CD8-positive, alpha-beta memory T cell (primary cell): ENCODE data around the gene NPM3. TPM values are rescaled to one million over a fixed set of nuclear protein-coding genes. Genes with fewer than 3 reads are reported as not detected.
"Not testable (repeated sequence)": the region's sequence is repeated elsewhere in the genome, so short reads cannot be mapped to it uniquely, and the experiment has no call there.

Experiments
- CTCF ChIA-PET: fragments of 350-600 bp; sonication (Branson Sonifier 250); formaldehyde crosslinking; loops from one replicate; lab custom pipeline; 2021; ENCODE audit warnings: antibody characterized with exemption; lab: Charles Lee
- POLR2A ChIA-PET: fragments of 350-600 bp; sonication (Branson Sonifier 250); formaldehyde crosslinking; loops from one replicate; lab custom pipeline; 2021; ENCODE audit warnings: antibody characterized with exemption; lab: Charles Lee
- DNase-seq, 5 donors: peaks; one replicate each; pipeline versions ENCODE4 v3.0.0 to v3.0.0-alpha.2; 2020 to 2022; ENCODE audit warnings: mixed read lengths in 1 of 5
- H3K27ac ChIP-seq: one replicate; pipeline ENCODE4 v1.7.0; 2013; ENCODE audit warnings: low read depth, mild to moderate bottlenecking, low read length, moderate library complexity
- H3K27me3 ChIP-seq: 2 replicates; pipeline ENCODE4 v1.7.0; 2013; ENCODE audit warnings: low read length, mild to moderate bottlenecking; ENCODE audit not compliant: insufficient read depth, poor library complexity, severe bottlenecking
- H3K36me3 ChIP-seq: 2 replicates; pipeline ENCODE4 v1.7.0; 2013; ENCODE audit warnings: mild to moderate bottlenecking, low read length, moderate library complexity; ENCODE audit not compliant: insufficient read depth
- H3K4me1 ChIP-seq: 2 replicates; pipeline ENCODE4 v1.7.0; 2013; ENCODE audit warnings: mild to moderate bottlenecking, low read length, moderate library complexity; ENCODE audit not compliant: insufficient read depth
- H3K4me3 ChIP-seq: 2 replicates; pipeline ENCODE4 v1.7.0; 2013; ENCODE audit warnings: mild to moderate bottlenecking, low read length
- H3K9me3 ChIP-seq: 2 replicates; pipeline ENCODE4 v1.7.0; 2013; ENCODE audit warnings: mild to moderate bottlenecking, low read length
- H3K27ac Mint-ChIP-seq, 8 donors: one replicate each; pipeline ENCODE4 v1.8.0; 2020 to 2021; ENCODE audit warnings: mixed read lengths in 8 of 8, mild to moderate bottlenecking in 6 of 8, inconsistent platforms in 3 of 8, moderate library complexity in 3 of 8
- H3K27me3 Mint-ChIP-seq, 2 donors: one replicate each; pipeline ENCODE4 v1.8.0; 2020 to 2021; ENCODE audit warnings: mixed read lengths in 2 of 2, mild to moderate bottlenecking in 1 of 2, moderate library complexity in 1 of 2
- H3K36me3 Mint-ChIP-seq, 3 donors: one replicate each; pipeline ENCODE4 v1.8.0; 2020 to 2021; ENCODE audit warnings: mixed read lengths in 3 of 3, inconsistent platforms in 1 of 3, mild to moderate bottlenecking in 1 of 3
- H3K4me1 Mint-ChIP-seq, 3 donors: one replicate each; pipeline ENCODE4 v1.8.0; 2020 to 2021; ENCODE audit warnings: mixed read lengths in 3 of 3, inconsistent platforms in 1 of 3, mild to moderate bottlenecking in 1 of 3
- H3K4me3 Mint-ChIP-seq, 7 donors: one replicate each; pipeline ENCODE4 v1.8.0; 2020 to 2021; ENCODE audit warnings: mixed read lengths in 7 of 7, mild to moderate bottlenecking in 6 of 7, moderate library complexity in 4 of 7, inconsistent platforms in 2 of 7
- H3K9me3 Mint-ChIP-seq, 5 donors: one replicate each; pipeline ENCODE4 v1.8.0; 2020 to 2022; ENCODE audit warnings: mixed read lengths in 5 of 5, mild to moderate bottlenecking in 3 of 5, moderate library complexity in 2 of 5, inconsistent platforms in 1 of 5
- polyA plus RNA-seq: library from polyadenylated mRNA; unstranded; fragments of 300-500 nt; fragmentation: Illumina TruSeq; gene quantifications from one replicate; pipeline ENCODE4 v1.2.3, GENCODE V29; 2021
- total RNA-seq, 2 experiments: library from RNA; stranded (reverse); gene quantifications; one replicate each; pipeline ENCODE4 v1.2.3, GENCODE V29; 2021

NPM3 gene
- total and polyA plus RNA-seq, 3 experiments from 2014 or later = 7.5 to 217 (median 209) TPM

GRCh38 chr10:101797403-101798059 is 14.3 kb upstream of the NPM3 start:
- Mint-ChIP-seq H3K4me3 (no peak overlapping the region), H3K27me3 (no peaks in the 10 kb centered on the region), H3K9me3 (no peaks in the 10 kb centered on the region), H3K4me1 (peaks cover 34 to 60% (median 57%) of the 10 kb centered on the region in 3 donors), H3K27ac (peak overlapping the region in 1 of 8 donors; percentile 10), H3K36me3 (peaks cover 8 to 90% (median 21%) of the 10 kb centered on the region in 3 donors)
- Histone ChIP-seq H3K9me3 (no peaks in the 10 kb centered on the region), H3K36me3 (peaks cover 67% of the 10 kb centered on the region), H3K27me3 (no peaks in the 10 kb centered on the region), H3K4me1 (no peaks in the 10 kb centered on the region), H3K27ac (no peak overlapping the region), H3K4me3 (no peak overlapping the region)
- ChIA-PET CTCF (interaction anchor here (0.9 to 3.6 kb wide), 4 partner anchors 9 to 39 kb away, joined by 3 to 16 read pairs (median 5); partner anchors contain the start of gene OGA), POLR2A (interaction anchor here (1.1 kb wide), 1 partner anchor 14 kb away, joined by 3 read pairs; the partner anchor contains the start of gene NPM3)
- DNase-seq = no peak

DNA sequence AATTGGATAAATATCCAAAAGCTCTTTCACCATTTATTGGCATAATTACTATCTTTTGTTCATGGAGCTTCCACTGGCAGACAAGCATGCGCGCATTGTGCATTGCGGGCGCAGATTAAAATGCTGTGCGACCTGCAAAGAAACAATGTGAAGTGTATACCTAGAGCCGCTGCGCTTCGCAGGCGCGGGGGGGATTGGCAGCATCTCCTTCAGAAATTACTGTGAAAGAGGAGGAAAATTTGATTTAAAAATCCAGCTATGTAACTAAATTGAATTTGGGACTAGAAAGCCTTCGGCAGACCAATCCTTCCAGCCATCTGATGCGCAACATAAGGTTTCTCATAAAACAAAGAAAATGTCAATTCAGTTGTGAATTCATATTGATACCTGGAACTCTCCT is 10.3 kb upstream of the NPM3 start:
- CTCF ChIA-PET = interaction anchor here (1.1 to 2.8 kb wide), 2 partner anchors 9 to 43 kb away, joined by 3 to 9 read pairs; no protein-coding TSS in a partner anchor
- H3K9me3 Mint-ChIP-seq = no peaks in the 10 kb centered on the region

DNA sequence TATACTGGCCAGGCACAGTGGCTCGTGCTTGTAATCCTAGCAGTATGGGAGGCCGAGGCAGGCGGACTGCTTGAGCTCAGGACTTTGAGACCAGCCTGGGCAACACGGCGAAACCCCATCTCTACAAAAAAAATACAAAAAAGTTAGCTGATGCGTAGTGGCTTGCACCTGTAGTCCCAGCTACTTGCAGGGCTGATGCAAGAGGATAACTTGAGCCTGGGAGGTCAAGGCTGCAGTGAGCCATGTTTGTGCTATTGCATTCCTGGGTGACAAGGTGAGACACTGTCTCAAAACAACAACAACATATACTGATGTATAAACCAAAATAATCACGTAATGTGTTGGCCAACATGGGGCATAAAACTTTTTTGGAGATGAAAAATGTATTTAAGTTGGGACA is 6.4 kb upstream of the NPM3 start:
- Mint-ChIP-seq H3K9me3 (no peaks in the 10 kb centered on the region), H3K36me3 (peaks cover 6 to 83% (median 15%) of the 10 kb centered on the region in 3 donors), H3K4me3 (no peak overlapping the region), H3K4me1 (peaks cover 15 to 31% (median 26%) of the 10 kb centered on the region in 3 donors), H3K27me3 (no peaks in the 10 kb centered on the region), H3K27ac (peak overlapping the region in 2 of 8 donors; percentile 25 to 34)
- peaks cover 3% of the 10 kb centered on the region for H3K4me1 ChIP-seq
- ChIA-PET POLR2A (interaction anchor here (0.7 kb wide), 1 partner anchor 247 kb away, joined by 5 read pairs; no protein-coding TSS in a partner anchor), CTCF (no interaction called here)
- no peaks in the 10 kb centered on the region for H3K27me3 ChIP-seq
- DNase-seq = no peak
- no peak overlapping the region for H3K4me3 ChIP-seq
- no peak overlapping the region for H3K27ac ChIP-seq
- H3K36me3 ChIP-seq = peaks cover 50% of the 10 kb centered on the region
- no peaks in the 10 kb centered on the region for H3K9me3 ChIP-seq

More for the DNA sequence above, 10.3 kb upstream of the NPM3 start:
- POLR2A ChIA-PET = no interaction called here
- Histone ChIP-seq H3K36me3 (peaks cover 55% of the 10 kb centered on the region), H3K27me3 (no peaks in the 10 kb centered on the region), H3K4me1 (no peaks in the 10 kb centered on the region), H3K9me3 (no peaks in the 10 kb centered on the region), H3K4me3 (no peak overlapping the region), H3K27ac (no peak overlapping the region)
- no peak overlapping the region for H3K4me3 Mint-ChIP-seq
- no peak for DNase-seq
- H3K36me3 Mint-ChIP-seq = peaks cover 10 to 84% (median 13%) of the 10 kb centered on the region in 3 donors
- H3K27ac Mint-ChIP-seq = no peak overlapping the region
- peaks cover 14 to 34% (median 31%) of the 10 kb centered on the region in 3 donors for H3K4me1 Mint-ChIP-seq
- no peaks in the 10 kb centered on the region for H3K27me3 Mint-ChIP-seq

GRCh38 chr10:101789231-101789630 is 6.0 kb upstream of the NPM3 start:
- Mint-ChIP-seq H3K36me3 (peaks cover 6 to 82% (median 13%) of the 10 kb centered on the region in 3 donors), H3K4me1 (peaks cover 17 to 32% (median 27%) of the 10 kb centered on the region in 3 donors), H3K27ac (peak overlapping the region in 1 of 8 donors; percentile 25)
- H3K27ac ChIP-seq, POLR2A ChIA-PET, H3K4me1 ChIP-seq, H3K4me3 ChIP-seq, H3K9me3 Mint-ChIP-seq, H3K9me3 ChIP-seq, H3K27me3 ChIP-seq, H3K27me3 Mint-ChIP-seq, CTCF ChIA-PET, DNase-seq, H3K4me3 Mint-ChIP-seq: not testable (repeated sequence)
- H3K36me3 ChIP-seq = peaks cover 46% of the 10 kb centered on the region

DNA sequence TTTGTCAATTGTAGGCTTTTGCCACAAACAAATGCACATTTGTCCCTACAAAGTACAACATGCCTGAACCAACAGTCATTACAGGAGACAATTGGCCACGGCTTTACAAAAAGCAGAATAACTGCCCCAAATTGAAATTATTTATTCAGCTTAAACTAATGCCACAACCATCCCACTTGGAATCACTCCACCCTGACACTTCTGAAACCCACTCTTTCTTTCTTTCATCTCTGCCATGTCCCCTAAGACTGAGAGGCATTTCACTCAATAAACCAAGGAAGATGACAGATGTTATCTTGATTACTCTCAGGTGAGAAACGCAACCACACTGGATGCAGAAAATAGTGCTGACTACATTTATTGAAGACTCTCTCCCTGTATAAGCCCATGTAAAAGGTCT is 2.6 kb upstream of the NPM3 start:
- H3K36me3 ChIP-seq = peaks cover 24% of the 10 kb centered on the region
- no peaks in the 10 kb centered on the region for H3K27me3 ChIP-seq
- H3K4me1 ChIP-seq = peaks cover 35% of the 10 kb centered on the region
- DNase-seq = no peak
- Mint-ChIP-seq H3K27ac (peak overlapping the region in 6 of 8 donors; percentile 12 to 83 (median 64)), H3K9me3 (no peaks in the 10 kb centered on the region), H3K27me3 (no peaks in the 10 kb centered on the region), H3K4me3 (peak overlapping the region in 1 of 7 donors; percentile 77), H3K4me1 (peaks cover 44 to 62% (median 58%) of the 10 kb centered on the region in 3 donors), H3K36me3 (peaks cover 6 to 61% (median 10%) of the 10 kb centered on the region in 3 donors)
- no peak overlapping the region for H3K27ac ChIP-seq
- CTCF ChIA-PET = interaction anchor here (1.2 kb wide), 1 partner anchor 32 kb away, joined by 3 read pairs; the partner anchor contains the start of gene OGA
- no peak overlapping the region for H3K4me3 ChIP-seq
- H3K9me3 ChIP-seq = no peaks in the 10 kb centered on the region
- POLR2A ChIA-PET = interaction anchor here (0.6 kb wide), 1 partner anchor 88 kb away, joined by 6 read pairs; no protein-coding TSS in a partner anchor

GRCh38 chr10:101784558-101784957 is 1.3 kb upstream of the NPM3 start:
- H3K27me3 Mint-ChIP-seq = no peaks in the 10 kb centered on the region
- ChIA-PET POLR2A (interaction anchor here (4.6 kb wide), 1 partner anchor 33 kb away, joined by 24 read pairs; the partner anchor contains the start of gene OGA), CTCF (interaction anchor here (1.5 to 2.5 kb wide), 4 partner anchors 9 to 56 kb away, joined by 4 to 11 read pairs (median 8); no protein-coding TSS in a partner anchor)
- Histone ChIP-seq H3K4me1 (peaks cover 45% of the 10 kb centered on the region), H3K9me3 (no peaks in the 10 kb centered on the region), H3K27ac (no peak overlapping the region), H3K27me3 (no peaks in the 10 kb centered on the region), H3K4me3 (no peak overlapping the region), H3K36me3 (peaks cover 19% of the 10 kb centered on the region)
- no peaks in the 10 kb centered on the region for H3K9me3 Mint-ChIP-seq
- peaks cover 3 to 52% (median 10%) of the 10 kb centered on the region in 3 donors for H3K36me3 Mint-ChIP-seq
- H3K27ac Mint-ChIP-seq = peak overlapping the region in 7 of 8 donors; percentile 77 to 98 (median 97)
- no peak for DNase-seq
- H3K4me3 Mint-ChIP-seq = peak overlapping the region in 6 of 7 donors; percentile 40 to 100 (median 99)
- peaks cover 46 to 72% (median 63%) of the 10 kb centered on the region in 3 donors for H3K4me1 Mint-ChIP-seq

- H3K9me3 ChIP-seq = no peaks in the 10 kb centered on the region
- H3K4me3 ChIP-seq = peak overlapping the region; percentile 67
- ChIA-PET CTCF (interaction anchor here (1.5 to 2.5 kb wide), 6 partner anchors 10 to 268 kb away, joined by 3 to 11 read pairs (median 6); no protein-coding TSS in a partner anchor), POLR2A (interaction anchor here (0.6 to 4.6 kb wide), 3 partner anchors 13 to 386 kb away, joined by 3 to 24 read pairs (median 5); partner anchors contain the start of gene OGA)
- H3K36me3 Mint-ChIP-seq = peaks cover 0 to 46% (median 7%) of the 10 kb centered on the region in 3 donors
- H3K9me3 Mint-ChIP-seq = no peaks in the 10 kb centered on the region
- H3K27me3 Mint-ChIP-seq = peaks cover 6% of the 10 kb centered on the region in 2 donors
- H3K27me3 ChIP-seq = peaks cover 1% of the 10 kb centered on the region
- peak overlapping the region; percentile 91 to 100 (median 99) for H3K4me3 Mint-ChIP-seq
- peak overlapping the region; percentile 52 for H3K27ac ChIP-seq
- DNase-seq = no peak
- H3K4me1 ChIP-seq = peaks cover 54% of the 10 kb centered on the region
- peaks cover 52 to 80% (median 68%) of the 10 kb centered on the region in 3 donors for H3K4me1 Mint-ChIP-seq
- peak overlapping the region; percentile 77 to 98 (median 96) for H3K27ac Mint-ChIP-seq
- H3K36me3 ChIP-seq = peaks cover 17% of the 10 kb centered on the region
These were observed 481 bp upstream of the NPM3 start for GRCh38 chr10:101783736-101784118.
